ENCODE data around the gene LAMA5.

The LAMA5 gene

GRCh38 chr20:62309947-62310756 is 57.0 kb downstream of the LAMA5 start:
- no peak for FAIRE-seq
- DNase-seq (ENCODE audit: insufficient read length, low spot score), result no peak
- TF ChIP-seq POLR2A (IDR thresholded peaks at IDR 0.05; ENCODE audit: low read depth, low read length), result no peak

DNA sequence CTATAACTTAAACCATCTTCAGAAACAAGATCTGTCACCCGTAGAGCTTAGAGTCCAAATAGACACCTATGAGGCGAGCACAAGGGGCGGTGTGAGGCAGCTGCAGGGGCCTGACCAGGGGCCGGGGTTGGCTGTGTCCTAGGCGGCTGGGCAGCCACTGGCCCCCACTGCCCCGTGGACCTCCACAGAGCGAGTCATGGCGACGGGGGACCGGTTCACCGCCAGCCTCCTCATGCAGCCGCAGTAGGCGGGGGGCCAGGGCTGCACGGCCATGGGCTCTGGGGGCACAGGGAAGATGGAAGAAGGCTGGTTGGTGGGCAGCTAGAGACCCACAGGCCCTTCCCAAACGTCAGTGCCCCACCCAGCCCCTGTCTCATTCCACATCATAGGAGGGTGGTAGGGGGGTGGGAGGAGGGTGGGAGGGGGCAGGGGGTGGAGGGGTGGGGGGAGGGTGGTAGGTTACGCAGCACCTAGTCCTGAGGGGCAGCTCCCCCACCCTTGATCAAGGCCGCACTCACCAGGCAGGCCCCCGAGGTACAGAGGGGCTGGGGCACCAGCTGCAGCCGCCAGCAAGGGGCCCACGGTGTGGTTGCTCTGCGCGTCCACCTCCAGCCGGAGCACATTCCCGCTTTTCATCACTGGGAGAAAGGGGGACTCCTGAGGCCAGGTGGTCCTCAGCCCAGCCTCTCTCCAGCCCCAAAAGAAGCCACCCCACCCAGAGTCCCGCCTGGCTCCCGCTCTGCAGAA is 57.7 kb downstream of the LAMA5 start:
- DNase-seq (ENCODE audit: insufficient read length, low spot score) (no peak), FAIRE-seq (no peak)
- no peak for TF ChIP-seq POLR2A (IDR thresholded peaks at IDR 0.05; ENCODE audit: low read depth, low read length)

- FAIRE-seq (no peak), DNase-seq (ENCODE audit: insufficient read length, low spot score) (no peak)
- TF ChIP-seq POLR2A (IDR thresholded peaks at IDR 0.05; ENCODE audit: low read depth, low read length), result no peak
Observed at GRCh38 chr20:62308102-62308822, 58.9 kb downstream of the LAMA5 start.

- FAIRE-seq, result no peak
- no peak for TF ChIP-seq POLR2A (IDR thresholded peaks at IDR 0.05; ENCODE audit: low read depth, low read length)
- DNase-seq (ENCODE audit: insufficient read length, low spot score), result no peak
Observed at GRCh38 chr20:62307226-62308101, 59.6 kb downstream of the LAMA5 start.

DNA sequence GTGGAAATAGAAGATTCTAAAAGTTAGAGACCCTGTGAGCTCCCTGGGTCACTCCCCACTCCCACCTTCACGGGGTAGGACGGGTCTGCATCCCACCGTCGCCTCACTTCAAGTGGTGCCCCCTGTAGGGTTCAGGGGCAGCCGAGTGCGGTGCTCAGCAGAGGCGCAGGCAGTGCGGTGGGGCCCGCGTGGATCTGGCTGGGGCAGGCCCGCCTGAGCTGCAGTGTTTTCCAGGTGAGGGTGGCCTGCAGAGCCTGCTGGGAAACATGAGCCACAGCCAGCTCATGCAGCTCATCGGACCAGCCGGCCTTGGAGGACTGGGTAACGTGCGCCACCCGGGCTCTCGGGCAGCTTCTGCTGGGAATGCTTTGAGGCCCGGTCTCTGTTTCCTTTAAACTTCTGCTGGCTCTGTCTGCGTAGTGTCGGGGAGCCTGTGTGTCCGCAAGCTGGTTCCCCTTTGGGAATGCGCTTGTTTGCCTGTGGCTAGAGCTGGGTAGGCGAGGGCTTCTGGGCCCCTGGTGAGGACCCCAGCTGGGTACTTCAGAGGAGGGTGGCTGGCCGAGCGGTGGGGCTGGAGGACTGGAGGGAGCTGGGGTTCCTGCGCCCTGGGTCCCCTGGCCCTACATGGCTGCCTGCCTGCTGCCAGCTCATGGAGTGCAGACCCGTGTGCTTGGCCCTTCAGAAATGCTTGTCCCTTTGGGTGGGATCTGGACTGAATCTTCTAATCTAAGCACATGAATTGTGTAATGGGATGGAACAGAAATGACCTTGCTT is 60.5 kb downstream of the LAMA5 start:
- TF ChIP-seq POLR2A (IDR thresholded peaks at IDR 0.05; ENCODE audit: low read depth, low read length), result no peak
- no peak for DNase-seq (ENCODE audit: insufficient read length, low spot score)
- no peak for FAIRE-seq

GRCh38 chr20:62305765-62306413 is 61.2 kb downstream of the LAMA5 start:
- no peak for TF ChIP-seq POLR2A (IDR thresholded peaks at IDR 0.05; ENCODE audit: low read depth, low read length)
- DNase-seq (ENCODE audit: insufficient read length, low spot score), result no peak
- no peak for FAIRE-seq

DNA sequence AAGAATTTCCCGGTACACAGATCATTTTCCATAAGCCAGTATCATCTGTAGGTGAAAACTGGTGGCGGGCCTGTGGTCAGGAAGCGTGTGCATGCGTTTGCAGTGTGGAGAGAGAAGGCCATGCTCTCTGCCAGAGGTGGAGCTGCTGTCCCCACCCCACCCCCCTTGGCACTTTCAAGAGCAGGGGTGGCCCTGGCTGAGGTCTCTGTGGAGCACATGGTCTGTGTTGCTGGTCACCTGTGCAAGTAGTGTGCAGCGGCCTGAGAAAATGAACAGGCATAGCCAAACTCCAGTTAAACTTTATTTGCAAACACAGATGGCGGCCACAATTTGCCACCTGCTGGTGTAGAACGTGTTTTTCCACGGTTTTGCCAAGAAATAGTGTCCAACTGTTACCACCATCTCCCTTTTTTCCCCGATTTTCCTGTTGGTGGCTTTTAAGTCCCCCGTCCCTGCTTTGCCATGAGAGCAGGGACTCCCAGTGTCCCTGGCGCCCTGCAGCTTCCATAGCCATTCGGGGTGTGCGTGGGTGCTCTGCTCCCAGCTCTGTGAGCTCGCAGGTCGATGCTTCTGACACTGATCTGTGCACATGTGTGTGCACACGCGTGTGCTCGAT is 61.9 kb downstream of the LAMA5 start:
- no peak for FAIRE-seq
- DNase-seq (ENCODE audit: insufficient read length, low spot score), result no peak
- TF ChIP-seq POLR2A (IDR thresholded peaks at IDR 0.05; ENCODE audit: low read depth, low read length), result no peak

DNA sequence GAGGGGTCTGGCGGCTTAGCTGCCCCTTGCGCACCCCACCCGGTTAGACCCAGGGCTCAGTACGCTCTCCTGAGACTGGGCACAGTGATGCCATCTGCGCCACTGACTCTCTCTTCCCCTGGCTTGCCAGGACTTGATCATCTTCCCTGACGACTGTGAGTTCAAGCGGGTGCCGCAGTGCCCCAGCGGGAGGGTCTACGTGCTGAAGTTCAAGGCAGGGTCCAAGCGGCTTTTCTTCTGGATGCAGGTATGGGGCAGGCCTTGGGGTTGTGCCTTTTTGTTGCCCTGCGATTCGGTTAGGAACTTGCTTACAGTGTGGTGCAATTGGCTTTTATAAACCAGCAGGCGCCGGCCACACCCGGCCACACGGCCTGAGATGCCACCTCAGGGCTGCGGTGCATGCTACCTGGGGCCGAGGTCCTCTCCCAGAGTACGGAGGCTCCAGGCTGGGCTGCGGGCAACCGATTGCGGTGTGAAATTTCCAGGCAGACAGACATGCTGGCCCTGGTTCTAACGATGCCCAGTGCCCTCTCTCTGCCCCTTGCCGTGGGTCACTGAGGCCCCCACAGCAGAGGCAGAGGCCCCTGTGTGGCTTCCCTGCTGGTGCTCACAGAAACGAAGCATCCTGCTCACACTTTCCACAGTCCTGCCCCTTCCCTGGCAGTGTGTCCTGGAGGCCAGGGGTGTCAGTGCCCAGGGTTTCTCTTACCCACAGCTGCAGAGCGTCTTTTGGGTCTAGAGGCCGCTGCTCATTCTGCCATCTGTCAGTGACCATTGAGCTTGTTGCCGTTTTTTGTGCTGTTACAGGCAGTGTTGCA is 62.6 kb downstream of the LAMA5 start:
- FAIRE-seq (no peak), DNase-seq (ENCODE audit: insufficient read length, low spot score) (no peak)
- no peak for TF ChIP-seq POLR2A (IDR thresholded peaks at IDR 0.05; ENCODE audit: low read depth, low read length)

DNA sequence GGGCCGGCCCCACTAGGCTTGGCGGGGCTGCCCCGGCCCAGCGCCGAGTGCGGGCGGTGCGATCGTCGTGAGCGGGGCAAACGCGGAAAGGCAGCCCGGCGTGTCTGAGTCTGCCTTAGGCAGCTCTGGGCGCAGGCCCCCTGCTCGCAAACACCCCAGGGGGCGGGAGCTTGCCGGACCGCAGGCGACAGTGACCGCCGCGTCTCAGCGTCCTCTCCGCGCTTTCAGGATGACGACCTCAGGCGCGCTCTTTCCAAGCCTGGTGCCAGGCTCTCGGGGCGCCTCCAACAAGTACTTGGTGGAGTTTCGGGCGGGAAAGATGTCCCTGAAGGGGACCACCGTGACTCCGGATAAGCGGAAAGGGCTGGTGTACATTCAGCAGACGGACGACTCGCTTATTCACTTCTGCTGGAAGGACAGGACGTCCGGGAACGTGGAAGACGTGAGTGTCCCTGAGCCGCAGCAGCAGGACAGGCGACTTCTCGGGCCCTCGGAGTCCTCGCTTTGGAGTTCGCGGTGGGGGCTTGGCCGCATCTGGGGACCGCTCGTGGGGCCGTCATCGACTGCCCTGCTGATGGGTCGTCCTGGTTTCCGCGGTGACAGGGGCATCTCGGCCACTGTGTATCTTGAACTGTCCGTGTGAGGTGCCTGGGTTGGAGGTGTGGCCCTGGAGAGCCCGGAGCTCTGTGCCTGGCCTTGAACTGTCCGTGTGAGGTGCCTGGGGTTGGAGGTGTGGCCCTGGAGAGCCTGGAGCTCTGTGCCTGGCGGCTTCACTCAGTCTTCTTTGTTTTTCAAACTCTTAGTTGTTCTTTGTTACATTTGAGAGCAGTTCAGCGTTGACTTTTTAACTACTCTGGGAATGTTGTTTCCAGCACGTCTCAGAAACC is 63.5 kb downstream of the LAMA5 start:
- no peak for FAIRE-seq
- no peak for DNase-seq (ENCODE audit: insufficient read length, low spot score)
- no peak for TF ChIP-seq POLR2A (IDR thresholded peaks at IDR 0.05; ENCODE audit: low read depth, low read length)

DNA sequence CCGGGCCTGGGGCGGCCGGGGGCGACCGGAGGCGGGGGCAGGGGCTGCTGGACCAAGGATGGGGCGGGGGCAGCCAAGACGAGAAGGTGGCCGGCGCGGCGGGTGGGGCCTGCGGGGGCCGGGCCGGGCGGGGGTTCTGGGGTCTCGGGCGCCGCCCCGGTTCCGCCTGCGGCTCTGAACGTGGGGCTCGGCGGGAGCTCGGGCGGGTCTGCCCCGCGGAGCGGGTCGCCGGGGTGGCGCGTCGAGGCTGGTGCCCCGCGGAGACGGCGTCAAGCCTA is 64.1 kb downstream of the LAMA5 start:
- no peak for TF ChIP-seq POLR2A (IDR thresholded peaks at IDR 0.05; ENCODE audit: low read depth, low read length)
- no peak for DNase-seq (ENCODE audit: insufficient read length, low spot score)
- no peak for FAIRE-seq
